GM12878 (cell line): ENCODE measurements around the gene KIAA1217. TPM values are rescaled to one million over a fixed set of nuclear protein-coding genes. Genes with fewer than 3 reads are reported as not detected.

Experiments used
- ESRRA ChIP-seq: IDR thresholded peaks from 2 replicates; pipeline ENCODE4 v1.6.1; 2012; ENCODE audit warnings: mild to moderate bottlenecking, low read length, improper control_type of control experiment
- GATAD2B ChIP-seq: fragments of 450-650 bp; conservative IDR thresholded peaks from 2 replicates; pipeline ENCODE4 v1.6.1; 2017; ENCODE audit warnings: low read depth, mild to moderate bottlenecking, moderate library complexity
- IRF3 ChIP-seq: fragments of 450-650 bp; IDR thresholded peaks from 2 replicates; pipeline ENCODE4 v1.6.1; 2014; ENCODE audit warnings: mild to moderate bottlenecking
- NR2F1 ChIP-seq: fragments of 450-650 bp; conservative IDR thresholded peaks from 2 replicates; pipeline ENCODE4 v1.6.1; 2017; ENCODE audit warnings: mild to moderate bottlenecking
- POLR2A ChIP-seq: IDR thresholded peaks from 2 replicates; pipeline ENCODE4 v1.6.1; 2011; ENCODE audit warnings: low read depth, mild to moderate bottlenecking, low read length
- STAT1 ChIP-seq: fragments of 450-650 bp; conservative IDR thresholded peaks from 2 replicates; pipeline ENCODE4 v1.6.1; 2014; ENCODE audit warnings: antibody characterized with exemption, mild to moderate bottlenecking
- TCF7 ChIP-seq: IDR thresholded peaks from 2 replicates; pipeline ENCODE4 v1.6.1; 2014; ENCODE audit warnings: antibody characterized with exemption, borderline replicate concordance
- ZBTB11 ChIP-seq: fragments of 450-650 bp; formaldehyde crosslinking; IDR thresholded peaks from 2 replicates; pipeline ENCODE4 v1.5.0; 2022; ENCODE audit warnings: mild to moderate bottlenecking, missing genetic modification characterization
- ZBTB40 ChIP-seq: fragments of 450-650 bp; IDR thresholded peaks from 2 replicates; pipeline ENCODE4 v1.6.1; 2016; ENCODE audit warnings: mild to moderate bottlenecking, moderate library complexity, borderline replicate concordance
- ZSCAN29 ChIP-seq: fragments of 450-650 bp; IDR thresholded peaks from 2 replicates; pipeline ENCODE4 v1.6.1; 2017; ENCODE audit warnings: mild to moderate bottlenecking, moderate library complexity
- polyA plus RNA-seq, 11 experiments: library from polyadenylated mRNA; depleted of rRNA in 4 of 11; unstranded in 6 of 11; stranded (reverse) in 5 of 11; fragments of >200 nt; fragmentation: Nextera tagmentation in 4 of 11; fragmentation: Illumina TruSeq in 1 of 11; extraction: Ambion mirVana in 4 of 11; extraction: Trizol in 1 of 11; gene quantifications; 1 replicate in 1 of 11; 2 replicates in 10 of 11; pipeline versions ENCODE4 v1.2.1 to v1.2.3, GENCODE V29; 2011 to 2016; ENCODE audit warnings: inconsistent platforms in 2 of 11, missing spikeins in 2 of 11, low read depth in 1 of 11
- total RNA-seq, 4 experiments: library from RNA; depleted of rRNA in 3 of 4; stranded (reverse); fragments of >200 nt in 3 of 4; fragmentation: Illumina TruSeq in 1 of 4; extraction: Trizol in 1 of 4; gene quantifications; 2 replicates each; pipeline versions ENCODE4 v1.2.1 to v1.2.3, GENCODE V29; 2013 to 2021
- TF ChIP-seq, protein P1 (sequence below): IDR thresholded peaks from 2 replicates; pipeline ENCODE4 v1.6.1; 2012; ENCODE audit warnings: improper control_type of control experiment, low read depth, low read length; ENCODE audit not compliant: insufficient replicate concordance
- TF ChIP-seq, protein P2 (sequence below): IDR thresholded peaks from 2 replicates; pipeline ENCODE4 v1.6.1; 2011; ENCODE audit warnings: borderline replicate concordance, low read depth, mild to moderate bottlenecking, moderate library complexity, low read length; ENCODE audit not compliant: insufficient read depth, poor library complexity, severe bottlenecking

KIAA1217 gene
- total and polyA plus RNA-seq, 10 of the 15 experiments (the other 5 are each of a cell fraction or from before 2014, with no cell fraction given) = 0.57 to 3.8 (median 2.1) TPM

DNA sequence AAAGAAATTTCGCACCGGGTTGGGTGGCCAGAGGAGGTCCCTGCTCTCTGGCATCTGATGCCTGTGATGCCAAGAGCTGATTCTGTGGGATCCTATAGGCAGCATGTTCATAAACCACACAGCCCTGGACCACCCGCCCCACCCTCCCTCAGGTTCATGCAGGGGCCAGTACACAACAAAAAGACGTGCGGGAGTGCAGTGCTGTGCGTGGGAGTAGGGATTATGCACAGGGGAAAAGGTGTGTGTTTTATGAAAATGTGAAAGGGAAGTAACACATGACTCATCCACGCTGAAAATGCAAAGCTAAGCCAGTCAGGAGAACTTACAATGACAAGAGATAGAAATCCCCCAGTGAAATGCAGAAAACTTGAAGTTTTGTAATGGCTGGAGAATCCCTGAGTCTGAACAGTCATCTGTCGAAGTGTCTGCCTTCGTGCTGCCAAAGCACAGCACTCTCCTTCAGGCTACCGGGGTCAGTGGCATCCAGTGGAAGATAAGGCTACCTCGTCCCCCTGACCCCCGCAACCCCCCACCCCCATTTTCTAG is 1.1 kb downstream of the KIAA1217 start (continued):
- no peak for TF ChIP-seq IRF3
- TF ChIP-seq, protein P1, sequence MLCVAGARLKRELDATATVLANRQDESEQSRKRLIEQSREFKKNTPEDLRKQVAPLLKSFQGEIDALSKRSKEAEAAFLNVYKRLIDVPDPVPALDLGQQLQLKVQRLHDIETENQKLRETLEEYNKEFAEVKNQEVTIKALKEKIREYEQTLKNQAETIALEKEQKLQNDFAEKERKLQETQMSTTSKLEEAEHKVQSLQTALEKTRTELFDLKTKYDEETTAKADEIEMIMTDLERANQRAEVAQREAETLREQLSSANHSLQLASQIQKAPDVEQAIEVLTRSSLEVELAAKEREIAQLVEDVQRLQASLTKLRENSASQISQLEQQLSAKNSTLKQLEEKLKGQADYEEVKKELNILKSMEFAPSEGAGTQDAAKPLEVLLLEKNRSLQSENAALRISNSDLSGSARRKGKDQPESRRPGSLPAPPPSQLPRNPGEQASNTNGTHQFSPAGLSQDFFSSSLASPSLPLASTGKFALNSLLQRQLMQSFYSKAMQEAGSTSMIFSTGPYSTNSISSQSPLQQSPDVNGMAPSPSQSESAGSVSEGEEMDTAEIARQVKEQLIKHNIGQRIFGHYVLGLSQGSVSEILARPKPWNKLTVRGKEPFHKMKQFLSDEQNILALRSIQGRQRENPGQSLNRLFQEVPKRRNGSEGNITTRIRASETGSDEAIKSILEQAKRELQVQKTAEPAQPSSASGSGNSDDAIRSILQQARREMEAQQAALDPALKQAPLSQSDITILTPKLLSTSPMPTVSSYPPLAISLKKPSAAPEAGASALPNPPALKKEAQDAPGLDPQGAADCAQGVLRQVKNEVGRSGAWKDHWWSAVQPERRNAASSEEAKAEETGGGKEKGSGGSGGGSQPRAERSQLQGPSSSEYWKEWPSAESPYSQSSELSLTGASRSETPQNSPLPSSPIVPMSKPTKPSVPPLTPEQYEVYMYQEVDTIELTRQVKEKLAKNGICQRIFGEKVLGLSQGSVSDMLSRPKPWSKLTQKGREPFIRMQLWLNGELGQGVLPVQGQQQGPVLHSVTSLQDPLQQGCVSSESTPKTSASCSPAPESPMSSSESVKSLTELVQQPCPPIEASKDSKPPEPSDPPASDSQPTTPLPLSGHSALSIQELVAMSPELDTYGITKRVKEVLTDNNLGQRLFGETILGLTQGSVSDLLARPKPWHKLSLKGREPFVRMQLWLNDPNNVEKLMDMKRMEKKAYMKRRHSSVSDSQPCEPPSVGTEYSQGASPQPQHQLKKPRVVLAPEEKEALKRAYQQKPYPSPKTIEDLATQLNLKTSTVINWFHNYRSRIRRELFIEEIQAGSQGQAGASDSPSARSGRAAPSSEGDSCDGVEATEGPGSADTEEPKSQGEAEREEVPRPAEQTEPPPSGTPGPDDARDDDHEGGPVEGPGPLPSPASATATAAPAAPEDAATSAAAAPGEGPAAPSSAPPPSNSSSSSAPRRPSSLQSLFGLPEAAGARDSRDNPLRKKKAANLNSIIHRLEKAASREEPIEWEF = no peak
- no peak for TF ChIP-seq POLR2A
- no peak for TF ChIP-seq ZBTB40
- no peak for TF ChIP-seq ZBTB11 (CRISPR knock-in tag)
- TF ChIP-seq STAT1 = no peak
- no peak for TF ChIP-seq NR2F1
- TF ChIP-seq, protein P2, sequence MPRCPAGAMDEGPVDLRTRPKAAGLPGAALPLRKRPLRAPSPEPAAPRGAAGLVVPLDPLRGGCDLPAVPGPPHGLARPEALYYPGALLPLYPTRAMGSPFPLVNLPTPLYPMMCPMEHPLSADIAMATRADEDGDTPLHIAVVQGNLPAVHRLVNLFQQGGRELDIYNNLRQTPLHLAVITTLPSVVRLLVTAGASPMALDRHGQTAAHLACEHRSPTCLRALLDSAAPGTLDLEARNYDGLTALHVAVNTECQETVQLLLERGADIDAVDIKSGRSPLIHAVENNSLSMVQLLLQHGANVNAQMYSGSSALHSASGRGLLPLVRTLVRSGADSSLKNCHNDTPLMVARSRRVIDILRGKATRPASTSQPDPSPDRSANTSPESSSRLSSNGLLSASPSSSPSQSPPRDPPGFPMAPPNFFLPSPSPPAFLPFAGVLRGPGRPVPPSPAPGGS = no peak
- TF ChIP-seq TCF7 = no peak
- TF ChIP-seq ESRRA = no peak
- TF ChIP-seq ZSCAN29 = no peak
- TF ChIP-seq GATAD2B = no peak
